ENCODE measurements around the gene SMAD7.

GRCh38 chr18:48897531-48897930 lies 53.2 kb downstream of the SMAD7 start:
- TF ChIP-seq CTCF (IDR thresholded peaks at IDR 0.05) (no peak), POLR2A (IDR thresholded peaks at IDR 0.05) (no peak)
